Renal cortical epithelial cell (primary cell): Measurements from ENCODE around the gene DDX20. TPM values are rescaled to one million over a fixed set of nuclear protein-coding genes. Genes with fewer than 3 reads are reported as not detected.

Experiments
- DNase-seq: peaks from one replicate; pipeline ENCODE4 v3.0.0-alpha.2; 2011; ENCODE audit warnings: low read depth
- total RNA-seq: library from RNA; depleted of rRNA; stranded (reverse); fragments of >200 nt; gene quantifications from 2 replicates; pipeline ENCODE4 v1.2.3, GENCODE V29; 2014

The DDX20 gene
- 20.9 and 26.7 TPM in 2 replicates for total RNA-seq

GRCh38 chr1:111755331-111756123 lies at the start of gene DDX20:
TSS of gene DDX20 (plus strand) at chr1:111755901. CDS start at chr1:111755925, 24 bp downstream.
- peak; percentile 95 for DNase-seq

GRCh38 chr1:111706921-111707320 lies 48.8 kb upstream of the DDX20 start:
- no peak for DNase-seq

GRCh38 chr1:111707906-111708305 lies 47.8 kb upstream of the DDX20 start:
- no peak for DNase-seq

- DNase-seq: no peak
These were observed 45.7 kb upstream of the DDX20 start for GRCh38 chr1:111709986-111710385.

- DNase-seq: no peak
These were observed 39.4 kb upstream of the DDX20 start for GRCh38 chr1:111716333-111716732.

GRCh38 chr1:111717450-111717849 lies 38.3 kb upstream of the DDX20 start:
- no peak for DNase-seq

- DNase-seq: no peak
These were observed 36.6 kb upstream of the DDX20 start for GRCh38 chr1:111719135-111719534.

GRCh38 chr1:111719674-111720132 lies 36.0 kb upstream of the DDX20 start:
- no peak for DNase-seq

- no peak for DNase-seq
These were observed 35.3 kb upstream of the DDX20 start for GRCh38 chr1:111720274-111720976.

GRCh38 chr1:111720977-111721786 lies 34.5 kb upstream of the DDX20 start:
- DNase-seq: no peak

GRCh38 chr1:111723091-111723806 lies 32.5 kb upstream of the DDX20 start:
- no peak for DNase-seq

- no peak for DNase-seq
These were observed 31.8 kb upstream of the DDX20 start for GRCh38 chr1:111723871-111724270.

GRCh38 chr1:111725192-111725591 lies 30.5 kb upstream of the DDX20 start:
- no peak for DNase-seq

GRCh38 chr1:111727056-111727455 lies 28.6 kb upstream of the DDX20 start:
- DNase-seq: no peak

GRCh38 chr1:111729271-111729921 lies 26.3 kb upstream of the DDX20 start:
- no peak for DNase-seq

GRCh38 chr1:111729946-111730681 lies 25.6 kb upstream of the DDX20 start:
- DNase-seq: no peak

- no peak for DNase-seq
These were observed 25.0 kb upstream of the DDX20 start for GRCh38 chr1:111730706-111731105.

- no peak for DNase-seq
These were observed 23.7 kb upstream of the DDX20 start for GRCh38 chr1:111731956-111732355.

- DNase-seq: no peak
These were observed 23.0 kb upstream of the DDX20 start for GRCh38 chr1:111732718-111733117.
